Measurements from ENCODE around the gene PLA2G2D. TPM values are rescaled to one million over a fixed set of nuclear protein-coding genes. Genes with fewer than 3 reads are reported as not detected.

PLA2G2D gene
- total RNA-seq, 2 donors from 2014 or later, result not detected

GRCh38 chr1:20079661-20080305 lies 39.6 kb downstream of the PLA2G2D start:
- no peak for ATAC-seq
- no peaks in the 10 kb centered on the region for H3K27me3 ChIP-seq
- no peak overlapping the region for H3K4me3 ChIP-seq
- no peaks in the 10 kb centered on the region for H3K4me1 ChIP-seq
- no peak overlapping the region for H3K27ac ChIP-seq
- intact Hi-C loops (cut with DNase I), result no loop called here
- no peaks in the 10 kb centered on the region for H3K36me3 ChIP-seq (replicated peaks in 1 of 2; ENCODE audit: insufficient read depth in 1 of 2, low read depth in 2 of 2)
- 55% methylated on average over 8 of the region's 8 CpGs for WGBS, 2 donors
- DNase-seq, result no peak
- TF ChIP-seq CTCF (IDR thresholded peaks at IDR 0.05) (no peak), POLR2A (IDR thresholded peaks at IDR 0.05) (no peak)
- H3K9me3 ChIP-seq, result no peaks in the 10 kb centered on the region

- Histone ChIP-seq H3K4me1 (no peaks in the 10 kb centered on the region), H3K36me3 (replicated peaks in 1 of 2; ENCODE audit: insufficient read depth in 1 of 2, low read depth in 2 of 2) (no peaks in the 10 kb centered on the region), H3K4me3 (no peak overlapping the region), H3K9me3 (no peaks in the 10 kb centered on the region), H3K27me3 (no peaks in the 10 kb centered on the region), H3K27ac (no peak overlapping the region)
- intact Hi-C loops (cut with DNase I), result no loop called here
- no peak for ATAC-seq
- WGBS, 2 donors, result 57 to 75% methylated on average over 5 of the region's 5 CpGs
- TF ChIP-seq POLR2A (IDR thresholded peaks at IDR 0.05) (no peak), CTCF (IDR thresholded peaks at IDR 0.05) (no peak)
- DNase-seq, result no peak
Measured at GRCh38 chr1:20078711-20079110, 40.6 kb downstream of the PLA2G2D start.

GRCh38 chr1:20078171-20078651 lies 41.1 kb downstream of the PLA2G2D start:
- Histone ChIP-seq H3K27ac (no peak overlapping the region), H3K27me3 (no peaks in the 10 kb centered on the region), H3K9me3 (no peaks in the 10 kb centered on the region), H3K4me3 (no peak overlapping the region), H3K36me3 (replicated peaks in 1 of 2; ENCODE audit: insufficient read depth in 1 of 2, low read depth in 2 of 2) (no peaks in the 10 kb centered on the region), H3K4me1 (no peaks in the 10 kb centered on the region)
- ATAC-seq (no peak), DNase-seq (no peak)
- intact Hi-C loops (cut with DNase I), result no loop called here
- no peak for TF ChIP-seq CTCF (IDR thresholded peaks at IDR 0.05)
- TF ChIP-seq POLR2A (IDR thresholded peaks at IDR 0.05), result no peak
- WGBS, 2 donors, result 54 to 57% methylated on average over 8 of the region's 8 CpGs

GRCh38 chr1:20076710-20077461 lies 42.5 kb downstream of the PLA2G2D start:
- no peak overlapping the region for H3K27ac ChIP-seq
- H3K4me3 ChIP-seq, result no peak overlapping the region
- intact Hi-C loops (cut with DNase I), result no loop called here
- H3K4me1 ChIP-seq, result no peaks in the 10 kb centered on the region
- no peak for ATAC-seq
- H3K9me3 ChIP-seq, result no peaks in the 10 kb centered on the region
- WGBS, 2 donors, result 60% methylated on average over 5 of the region's 5 CpGs
- no peak for DNase-seq
- H3K27me3 ChIP-seq, result no peaks in the 10 kb centered on the region
- TF ChIP-seq POLR2A (IDR thresholded peaks at IDR 0.05), result no peak
- no peak for TF ChIP-seq CTCF (IDR thresholded peaks at IDR 0.05)
- H3K36me3 ChIP-seq (replicated peaks in 1 of 2; ENCODE audit: insufficient read depth in 1 of 2, low read depth in 2 of 2), result no peaks in the 10 kb centered on the region

All from body of pancreas (tissue), 4 donors.